ENCODE measurements around the gene COL18A1. TPM values are rescaled to one million over a fixed set of nuclear protein-coding genes. Genes with fewer than 3 reads are reported as not detected.
A peak's percentile ranks its signal among the peaks of the same experiment; 100 is the strongest.
"Not testable (repeated sequence)": the region's sequence is repeated elsewhere in the genome, so short reads cannot be mapped to it uniquely, and the experiment has no call there.

Gene COL18A1
- total and polyA plus RNA-seq, 5 donors from 2014 or later = 0.29 to 2.7 (median 1.3) TPM

GRCh38 chr21:45442686-45443594, 38.0 kb downstream of the COL18A1 start:
- H3K27ac ChIP-seq (ENCODE audit: insufficient read depth, low read length, poor library complexity, severe bottlenecking); DNase-seq; H3K36me3 ChIP-seq (ENCODE audit: control insufficient read depth, insufficient read depth, low read length); H3K4me1 ChIP-seq (ENCODE audit: control insufficient read depth, insufficient read depth, low read length, poor library complexity, severe bottlenecking); H3K4me1 Mint-ChIP-seq; H3K36me3 Mint-ChIP-seq; H3K9me3 ChIP-seq (ENCODE audit: control insufficient read depth in 2 of 2, low read length in 2 of 2); ATAC-seq (ENCODE audit: low read depth in 2 of 2); H3K4me3 ChIP-seq (ENCODE audit: low read depth, low read length); H3K27ac Mint-ChIP-seq; H3K4me3 Mint-ChIP-seq; H3K9me3 Mint-ChIP-seq; H3K27me3 Mint-ChIP-seq; H3K27me3 ChIP-seq (ENCODE audit: control insufficient read depth, insufficient read depth, low read length): not testable (repeated sequence)

GRCh38 chr21:45443595-45444181, 38.7 kb downstream of the COL18A1 start:
- Histone ChIP-seq H3K27me3 (ENCODE audit: control insufficient read depth, insufficient read depth, low read length) (no peaks in the 10 kb centered on the region), H3K4me1 (ENCODE audit: control insufficient read depth, insufficient read depth, low read length, poor library complexity, severe bottlenecking) (peaks cover 5% of the 10 kb centered on the region), H3K36me3 (ENCODE audit: control insufficient read depth, insufficient read depth, low read length) (no peaks in the 10 kb centered on the region), H3K27ac (ENCODE audit: insufficient read depth, low read length, poor library complexity, severe bottlenecking) (no peak overlapping the region), H3K4me3 (ENCODE audit: low read depth, low read length) (no peak overlapping the region), H3K9me3 (ENCODE audit: control insufficient read depth in 2 of 2, low read length in 2 of 2) (peaks cover 0 to 3% of the 10 kb centered on the region in 2 experiments)
- H3K9me3 Mint-ChIP-seq = peaks cover 0 to 8% (median 0%) of the 10 kb centered on the region in 7 donors
- H3K4me3 Mint-ChIP-seq = peak overlapping the region in 1 of 4 donors; percentile 49
- ATAC-seq (ENCODE audit: low read depth in 2 of 2) (no peak), DNase-seq (no peak)
- no peak overlapping the region for H3K27ac Mint-ChIP-seq
- no peaks in the 10 kb centered on the region for H3K36me3 Mint-ChIP-seq
- peaks cover 0 to 6% (median under 1%) of the 10 kb centered on the region in 4 donors for H3K4me1 Mint-ChIP-seq
- H3K27me3 Mint-ChIP-seq = peaks cover 8% of the 10 kb centered on the region

- H3K27me3 Mint-ChIP-seq = peaks cover 6% of the 10 kb centered on the region
- peaks cover 0 to 8% (median 0%) of the 10 kb centered on the region in 7 donors for H3K9me3 Mint-ChIP-seq
Observed at GRCh38 chr21:45444385-45444784, 39.4 kb downstream of the COL18A1 start.

GRCh38 chr21:45445369-45445768, 40.4 kb downstream of the COL18A1 start:
- no peak for DNase-seq
- Mint-ChIP-seq H3K4me1 (peaks cover 0 to 2% (median 0%) of the 10 kb centered on the region in 4 donors), H3K4me3 (no peak overlapping the region), H3K36me3 (no peaks in the 10 kb centered on the region), H3K27ac (no peak overlapping the region), H3K9me3 (peaks cover 0 to 8% (median 0%) of the 10 kb centered on the region in 7 donors), H3K27me3 (peaks cover 4% of the 10 kb centered on the region)
- Histone ChIP-seq H3K27me3 (ENCODE audit: control insufficient read depth, insufficient read depth, low read length) (no peaks in the 10 kb centered on the region), H3K27ac (ENCODE audit: insufficient read depth, low read length, poor library complexity, severe bottlenecking) (no peak overlapping the region), H3K9me3 (ENCODE audit: control insufficient read depth in 2 of 2, low read length in 2 of 2) (peaks cover 0 to 3% of the 10 kb centered on the region in 2 experiments), H3K4me1 (ENCODE audit: control insufficient read depth, insufficient read depth, low read length, poor library complexity, severe bottlenecking) (no peaks in the 10 kb centered on the region), H3K4me3 (ENCODE audit: low read depth, low read length) (no peak overlapping the region), H3K36me3 (ENCODE audit: control insufficient read depth, insufficient read depth, low read length) (no peaks in the 10 kb centered on the region)
- no peak for ATAC-seq (ENCODE audit: low read depth in 2 of 2)

More at GRCh38 chr21:45444385-45444784, 39.4 kb downstream of the COL18A1 start:
- no peak for DNase-seq
- ATAC-seq (ENCODE audit: low read depth in 2 of 2) = no peak
- H3K36me3 Mint-ChIP-seq = no peaks in the 10 kb centered on the region
- Histone ChIP-seq H3K4me1 (ENCODE audit: control insufficient read depth, insufficient read depth, low read length, poor library complexity, severe bottlenecking) (no peaks in the 10 kb centered on the region), H3K27ac (ENCODE audit: insufficient read depth, low read length, poor library complexity, severe bottlenecking) (no peak overlapping the region), H3K4me3 (ENCODE audit: low read depth, low read length) (no peak overlapping the region), H3K9me3 (ENCODE audit: control insufficient read depth in 2 of 2, low read length in 2 of 2) (peaks cover 0 to 3% of the 10 kb centered on the region in 2 experiments), H3K27me3 (ENCODE audit: control insufficient read depth, insufficient read depth, low read length) (no peaks in the 10 kb centered on the region), H3K36me3 (ENCODE audit: control insufficient read depth, insufficient read depth, low read length) (no peaks in the 10 kb centered on the region)
- H3K4me3 Mint-ChIP-seq = no peak overlapping the region
- H3K27ac Mint-ChIP-seq = no peak overlapping the region
- H3K4me1 Mint-ChIP-seq = peaks cover 0 to 3% (median under 1%) of the 10 kb centered on the region in 4 donors

GRCh38 chr21:45447821-45448220, 42.9 kb downstream of the COL18A1 start:
- Mint-ChIP-seq H3K4me3 (no peak overlapping the region), H3K27me3 (no peaks in the 10 kb centered on the region), H3K9me3 (peaks cover 0 to 8% (median 0%) of the 10 kb centered on the region in 7 donors), H3K36me3 (no peaks in the 10 kb centered on the region), H3K27ac (no peak overlapping the region), H3K4me1 (peaks cover 0 to 2% (median 0%) of the 10 kb centered on the region in 4 donors)
- Histone ChIP-seq H3K4me1 (ENCODE audit: control insufficient read depth, insufficient read depth, low read length, poor library complexity, severe bottlenecking) (no peaks in the 10 kb centered on the region), H3K4me3 (ENCODE audit: low read depth, low read length) (no peak overlapping the region), H3K27me3 (ENCODE audit: control insufficient read depth, insufficient read depth, low read length) (no peaks in the 10 kb centered on the region), H3K27ac (ENCODE audit: insufficient read depth, low read length, poor library complexity, severe bottlenecking) (no peak overlapping the region), H3K9me3 (ENCODE audit: control insufficient read depth in 2 of 2, low read length in 2 of 2) (peaks cover 0 to 3% of the 10 kb centered on the region in 2 experiments), H3K36me3 (ENCODE audit: control insufficient read depth, insufficient read depth, low read length) (no peaks in the 10 kb centered on the region)
- ATAC-seq (ENCODE audit: low read depth in 2 of 2) (no peak), DNase-seq (no peak)

GRCh38 chr21:45448283-45448809, 43.4 kb downstream of the COL18A1 start:
- DNase-seq (no peak), ATAC-seq (ENCODE audit: low read depth in 2 of 2) (no peak)
- Mint-ChIP-seq H3K9me3 (peaks cover 0 to 8% (median 0%) of the 10 kb centered on the region in 7 donors), H3K36me3 (no peaks in the 10 kb centered on the region), H3K27ac (no peak overlapping the region), H3K4me3 (no peak overlapping the region), H3K27me3 (no peaks in the 10 kb centered on the region), H3K4me1 (peaks cover 0 to 5% (median 1%) of the 10 kb centered on the region in 4 donors)
- H3K27me3 ChIP-seq (ENCODE audit: control insufficient read depth, insufficient read depth, low read length) = no peaks in the 10 kb centered on the region
- H3K4me1 ChIP-seq (ENCODE audit: control insufficient read depth, insufficient read depth, low read length, poor library complexity, severe bottlenecking) = no peaks in the 10 kb centered on the region
- no peak overlapping the region for H3K27ac ChIP-seq (ENCODE audit: insufficient read depth, low read length, poor library complexity, severe bottlenecking)
- H3K36me3 ChIP-seq (ENCODE audit: control insufficient read depth, insufficient read depth, low read length) = no peaks in the 10 kb centered on the region
- H3K4me3 ChIP-seq (ENCODE audit: low read depth, low read length) = no peak overlapping the region
- H3K9me3 ChIP-seq (ENCODE audit: control insufficient read depth in 2 of 2, low read length in 2 of 2) = peaks cover 0 to 3% of the 10 kb centered on the region in 2 experiments

GRCh38 chr21:45448810-45449657, 44.1 kb downstream of the COL18A1 start:
- no peaks in the 10 kb centered on the region for H3K36me3 Mint-ChIP-seq
- H3K27me3 Mint-ChIP-seq = no peaks in the 10 kb centered on the region
- H3K27ac Mint-ChIP-seq = no peak overlapping the region
- no peaks in the 10 kb centered on the region for H3K27me3 ChIP-seq (ENCODE audit: control insufficient read depth, insufficient read depth, low read length)
- H3K4me3 ChIP-seq (ENCODE audit: low read depth, low read length) = no peak overlapping the region
- H3K9me3 ChIP-seq (ENCODE audit: control insufficient read depth in 2 of 2, low read length in 2 of 2) = peaks cover 0 to 3% of the 10 kb centered on the region in 2 experiments
- ATAC-seq (ENCODE audit: low read depth in 2 of 2) (no peak), DNase-seq (no peak)
- H3K9me3 Mint-ChIP-seq = peaks cover 0 to 8% (median 0%) of the 10 kb centered on the region in 7 donors
- no peaks in the 10 kb centered on the region for H3K36me3 ChIP-seq (ENCODE audit: control insufficient read depth, insufficient read depth, low read length)
- H3K4me1 ChIP-seq (ENCODE audit: control insufficient read depth, insufficient read depth, low read length, poor library complexity, severe bottlenecking) = no peaks in the 10 kb centered on the region
- peaks cover 0 to 5% (median 2%) of the 10 kb centered on the region in 4 donors for H3K4me1 Mint-ChIP-seq
- no peak overlapping the region for H3K4me3 Mint-ChIP-seq
- H3K27ac ChIP-seq (ENCODE audit: insufficient read depth, low read length, poor library complexity, severe bottlenecking) = no peak overlapping the region
